ENCODE data around the gene LAPTM5. TPM values are rescaled to one million over a fixed set of nuclear protein-coding genes. Genes with fewer than 3 reads are reported as not detected.

LAPTM5 gene
- total and polyA plus RNA-seq, 10 of the 15 experiments (the other 5 are each of a cell fraction or from before 2014, with no cell fraction given): 24.1 to 1,034 (median 687) TPM

DNA sequence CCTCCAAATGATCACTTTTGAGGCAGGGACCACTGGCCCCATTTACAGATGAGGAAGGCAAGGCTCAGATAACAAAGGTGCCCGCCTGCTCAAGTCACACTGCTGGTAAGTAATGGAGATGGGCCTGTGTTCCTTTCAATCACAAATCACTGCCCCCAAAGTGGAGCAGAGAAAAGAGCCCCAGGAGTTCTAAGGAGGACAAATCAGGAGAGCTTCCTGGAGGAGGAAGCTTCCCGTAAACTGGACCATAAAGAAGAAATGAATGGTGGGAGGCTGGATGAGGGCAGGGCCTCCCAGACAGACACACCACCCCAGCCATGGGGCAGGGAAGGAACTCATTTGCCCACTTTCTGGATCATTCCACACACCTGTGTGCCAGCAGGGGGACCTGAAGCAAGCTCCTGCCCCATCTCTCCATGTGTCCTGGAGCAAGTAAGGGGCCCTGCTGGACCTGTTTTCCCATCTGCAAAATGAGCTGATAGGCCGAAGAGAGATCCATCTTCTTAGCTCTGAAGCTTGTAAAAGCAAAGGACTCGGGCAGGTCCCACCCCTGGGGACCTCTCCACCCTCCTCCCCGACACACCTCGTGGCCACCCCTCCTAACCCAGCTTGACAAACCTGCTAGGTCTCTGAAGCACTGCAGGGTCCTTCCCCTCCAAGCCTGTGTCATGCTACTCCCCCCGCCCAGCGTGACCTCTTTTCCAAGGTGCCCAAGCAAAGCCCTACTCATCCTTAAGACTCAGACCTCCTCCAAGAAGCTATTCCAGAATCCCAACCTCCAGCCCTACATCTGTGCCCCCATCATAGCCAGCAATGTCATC, 5.5 kb downstream of the LAPTM5 start (continued):
- TF ChIP-seq CHD1 (IDR thresholded peaks at IDR 0.05; ENCODE audit: low read depth, low read length) (no peak; the same call in 1 of the 2 replicates), EGR1 (IDR thresholded peaks at IDR 0.05; ENCODE audit: borderline replicate concordance in 1 of 2, low read depth in 2 of 2, low read length in 2 of 2) (no peak), POU2F2 (IDR thresholded peaks at IDR 0.05; ENCODE audit: borderline replicate concordance, low read depth, low read length) (no peak), RB1 (IDR thresholded peaks at IDR 0.05; ENCODE audit: borderline replicate concordance) (no peak), RBBP5 (conservative IDR thresholded peaks at IDR 0.05) (no peak), ATF7 (IDR thresholded peaks at IDR 0.05; ENCODE audit: low read depth) (peak; percentile 86), RAD51 (IDR thresholded peaks at IDR 0.05) (no peak), IKZF1 (conservative IDR thresholded peaks at IDR 0.05) (peak; percentile 40; the same call in 1 of the 2 replicates), CREM (IDR thresholded peaks at IDR 0.05; ENCODE audit: low read depth) (no peak), DPF2 (IDR thresholded peaks at IDR 0.05) (no peak), NFYB (IDR thresholded peaks at IDR 0.05; ENCODE audit: insufficient read depth, low read depth, low read length) (0 out of 2 replicates have a peak, but pooled peaks have one; percentile 46), CBX3 (IDR thresholded peaks at IDR 0.05; ENCODE audit: borderline replicate concordance, low read depth) (no peak), JUNB (IDR thresholded peaks at IDR 0.05) (no peak), POLR2AphosphoS5 (IDR thresholded peaks at IDR 0.05; ENCODE audit: low read length) (peak; percentile 72), ZSCAN29 (IDR thresholded peaks at IDR 0.05) (no peak), JUND (IDR thresholded peaks at IDR 0.05; ENCODE audit: low read depth, low read length) (0 out of 2 replicates have a peak, but pooled peaks have one; percentile 6), MEF2A (IDR thresholded peaks at IDR 0.05; ENCODE audit: insufficient read depth, low read depth, low read length) (no peak)
- TF ChIP-seq, protein P1, sequence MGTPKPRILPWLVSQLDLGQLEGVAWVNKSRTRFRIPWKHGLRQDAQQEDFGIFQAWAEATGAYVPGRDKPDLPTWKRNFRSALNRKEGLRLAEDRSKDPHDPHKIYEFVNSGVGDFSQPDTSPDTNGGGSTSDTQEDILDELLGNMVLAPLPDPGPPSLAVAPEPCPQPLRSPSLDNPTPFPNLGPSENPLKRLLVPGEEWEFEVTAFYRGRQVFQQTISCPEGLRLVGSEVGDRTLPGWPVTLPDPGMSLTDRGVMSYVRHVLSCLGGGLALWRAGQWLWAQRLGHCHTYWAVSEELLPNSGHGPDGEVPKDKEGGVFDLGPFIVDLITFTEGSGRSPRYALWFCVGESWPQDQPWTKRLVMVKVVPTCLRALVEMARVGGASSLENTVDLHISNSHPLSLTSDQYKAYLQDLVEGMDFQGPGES (IDR thresholded peaks at IDR 0.05): no peak
- TF ChIP-seq, protein P2, sequence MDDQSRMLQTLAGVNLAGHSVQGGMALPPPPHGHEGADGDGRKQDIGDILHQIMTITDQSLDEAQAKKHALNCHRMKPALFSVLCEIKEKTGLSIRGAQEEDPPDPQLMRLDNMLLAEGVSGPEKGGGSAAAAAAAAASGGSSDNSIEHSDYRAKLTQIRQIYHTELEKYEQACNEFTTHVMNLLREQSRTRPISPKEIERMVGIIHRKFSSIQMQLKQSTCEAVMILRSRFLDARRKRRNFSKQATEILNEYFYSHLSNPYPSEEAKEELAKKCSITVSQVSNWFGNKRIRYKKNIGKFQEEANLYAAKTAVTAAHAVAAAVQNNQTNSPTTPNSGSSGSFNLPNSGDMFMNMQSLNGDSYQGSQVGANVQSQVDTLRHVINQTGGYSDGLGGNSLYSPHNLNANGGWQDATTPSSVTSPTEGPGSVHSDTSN (IDR thresholded peaks at IDR 0.05; ENCODE audit: insufficient replicate concordance, low read depth, low read length): no peak
- TF ChIP-seq, protein P3, sequence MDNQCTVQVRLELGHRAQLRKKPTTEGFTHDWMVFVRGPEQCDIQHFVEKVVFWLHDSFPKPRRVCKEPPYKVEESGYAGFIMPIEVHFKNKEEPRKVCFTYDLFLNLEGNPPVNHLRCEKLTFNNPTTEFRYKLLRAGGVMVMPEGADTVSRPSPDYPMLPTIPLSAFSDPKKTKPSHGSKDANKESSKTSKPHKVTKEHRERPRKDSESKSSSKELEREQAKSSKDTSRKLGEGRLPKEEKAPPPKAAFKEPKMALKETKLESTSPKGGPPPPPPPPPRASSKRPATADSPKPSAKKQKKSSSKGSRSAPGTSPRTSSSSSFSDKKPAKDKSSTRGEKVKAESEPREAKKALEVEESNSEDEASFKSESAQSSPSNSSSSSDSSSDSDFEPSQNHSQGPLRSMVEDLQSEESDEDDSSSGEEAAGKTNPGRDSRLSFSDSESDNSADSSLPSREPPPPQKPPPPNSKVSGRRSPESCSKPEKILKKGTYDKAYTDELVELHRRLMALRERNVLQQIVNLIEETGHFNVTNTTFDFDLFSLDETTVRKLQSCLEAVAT (IDR thresholded peaks at IDR 0.05): peak; percentile 54; the same call in 1 of the 2 replicates
- TF ChIP-seq, protein P4, sequence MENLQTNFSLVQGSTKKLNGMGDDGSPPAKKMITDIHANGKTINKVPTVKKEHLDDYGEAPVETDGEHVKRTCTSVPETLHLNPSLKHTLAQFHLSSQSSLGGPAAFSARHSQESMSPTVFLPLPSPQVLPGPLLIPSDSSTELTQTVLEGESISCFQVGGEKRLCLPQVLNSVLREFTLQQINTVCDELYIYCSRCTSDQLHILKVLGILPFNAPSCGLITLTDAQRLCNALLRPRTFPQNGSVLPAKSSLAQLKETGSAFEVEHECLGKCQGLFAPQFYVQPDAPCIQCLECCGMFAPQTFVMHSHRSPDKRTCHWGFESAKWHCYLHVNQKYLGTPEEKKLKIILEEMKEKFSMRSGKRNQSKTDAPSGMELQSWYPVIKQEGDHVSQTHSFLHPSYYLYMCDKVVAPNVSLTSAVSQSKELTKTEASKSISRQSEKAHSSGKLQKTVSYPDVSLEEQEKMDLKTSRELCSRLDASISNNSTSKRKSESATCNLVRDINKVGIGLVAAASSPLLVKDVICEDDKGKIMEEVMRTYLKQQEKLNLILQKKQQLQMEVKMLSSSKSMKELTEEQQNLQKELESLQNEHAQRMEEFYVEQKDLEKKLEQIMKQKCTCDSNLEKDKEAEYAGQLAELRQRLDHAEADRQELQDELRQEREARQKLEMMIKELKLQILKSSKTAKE (IDR thresholded peaks at IDR 0.05; ENCODE audit: low read depth, poor library complexity, severe bottlenecking): no peak
- TF ChIP-seq, protein P5, sequence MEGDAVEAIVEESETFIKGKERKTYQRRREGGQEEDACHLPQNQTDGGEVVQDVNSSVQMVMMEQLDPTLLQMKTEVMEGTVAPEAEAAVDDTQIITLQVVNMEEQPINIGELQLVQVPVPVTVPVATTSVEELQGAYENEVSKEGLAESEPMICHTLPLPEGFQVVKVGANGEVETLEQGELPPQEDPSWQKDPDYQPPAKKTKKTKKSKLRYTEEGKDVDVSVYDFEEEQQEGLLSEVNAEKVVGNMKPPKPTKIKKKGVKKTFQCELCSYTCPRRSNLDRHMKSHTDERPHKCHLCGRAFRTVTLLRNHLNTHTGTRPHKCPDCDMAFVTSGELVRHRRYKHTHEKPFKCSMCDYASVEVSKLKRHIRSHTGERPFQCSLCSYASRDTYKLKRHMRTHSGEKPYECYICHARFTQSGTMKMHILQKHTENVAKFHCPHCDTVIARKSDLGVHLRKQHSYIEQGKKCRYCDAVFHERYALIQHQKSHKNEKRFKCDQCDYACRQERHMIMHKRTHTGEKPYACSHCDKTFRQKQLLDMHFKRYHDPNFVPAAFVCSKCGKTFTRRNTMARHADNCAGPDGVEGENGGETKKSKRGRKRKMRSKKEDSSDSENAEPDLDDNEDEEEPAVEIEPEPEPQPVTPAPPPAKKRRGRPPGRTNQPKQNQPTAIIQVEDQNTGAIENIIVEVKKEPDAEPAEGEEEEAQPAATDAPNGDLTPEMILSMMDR (IDR thresholded peaks at IDR 0.05 in 2 of 3, conservative IDR thresholded peaks at IDR 0.05 in 1 of 3; ENCODE audit: control insufficient read depth in 2 of 3, extremely low read depth in 1 of 3, insufficient read depth in 1 of 3, low read depth in 3 of 3, low read length in 3 of 3): peak in 1 of 3 experiments; percentile 11; a peak in 1 of 6 replicates

Measured in GM12878 (cell line).